IMR-90 (cell line): ENCODE results near the gene ADGRV1. TPM values are rescaled to one million over a fixed set of nuclear protein-coding genes. Genes with fewer than 3 reads are reported as not detected.

ENCODE experiments used
- ATAC-seq: fragments of 200-7000 bp; cut with Tn5 transposase; 2 replicates; pipeline ENCODE4 v1.9.1; 2020; ENCODE audit warnings: low read depth, mild to moderate bottlenecking, moderate library complexity
- BruUV-seq: library from RNA; stranded (reverse); fragments of 400-500 nt; replicated peaks from 2 replicates; lab custom pipeline; 2021; lab: Mats Ljungman, UMichigan
- CTCF ChIA-PET: fragments of 300-600 bp; formaldehyde crosslinking; extraction: SDS; loops from one replicate; lab custom pipeline; 2021; ENCODE audit warnings: antibody characterized with exemption; lab: Yijun Ruan, JAX
- POLR2A ChIA-PET: fragments of 300-600 bp; sonication (Branson Sonifier 250); formaldehyde crosslinking; loops from one replicate; lab custom pipeline; 2022; ENCODE audit warnings: antibody characterized with exemption; ENCODE audit not compliant: unreplicated experiment; lab: Charles Lee
- DNase-seq: peaks from one replicate; pipeline ENCODE4 v3.0.0; 2013
- H2AFZ ChIP-seq: replicated peaks from 2 replicates; pipeline ENCODE3; 2013; ENCODE audit warnings: low read length, mild to moderate bottlenecking; ENCODE audit not compliant: poor library complexity
- H2AK5ac ChIP-seq: 2 replicates; pipeline ENCODE4 v1.6.1; 2013; ENCODE audit warnings: low read depth, low read length, inconsistent platforms
- H2AK9ac ChIP-seq: replicated peaks from 2 replicates; pipeline ENCODE3; 2013; ENCODE audit warnings: mild to moderate bottlenecking, low read depth, low read length, moderate library complexity; ENCODE audit not compliant: poor library complexity
- H2BK120ac ChIP-seq: 2 replicates; pipeline ENCODE4 v1.6.1; 2013; ENCODE audit warnings: low read depth, low read length, inconsistent platforms
- H2BK15ac ChIP-seq: 3 replicates; pipeline ENCODE4 v1.6.1; 2013; ENCODE audit warnings: low read depth, low read length, inconsistent platforms
- H2BK20ac ChIP-seq: 2 replicates; pipeline ENCODE4 v1.6.1; 2013; ENCODE audit warnings: low read depth, mild to moderate bottlenecking, inconsistent platforms, low read length, moderate library complexity
- H2BK5ac ChIP-seq: 2 replicates; pipeline ENCODE4 v1.6.1; 2013; ENCODE audit warnings: mild to moderate bottlenecking, low read depth, low read length, inconsistent platforms; ENCODE audit not compliant: poor library complexity, severe bottlenecking
- H3K14ac ChIP-seq: replicated peaks from 2 replicates; pipeline ENCODE4 v1.6.1; 2013; ENCODE audit warnings: low read depth, low read length, inconsistent platforms
- H3K18ac ChIP-seq: 2 replicates; pipeline ENCODE4 v1.6.1; 2013; ENCODE audit warnings: low read depth, low read length, control low read depth
- H3K23ac ChIP-seq: 2 replicates; pipeline ENCODE4 v1.6.1; 2013; ENCODE audit warnings: low read depth, low read length, inconsistent platforms
- H3K27ac ChIP-seq: 2 replicates; pipeline ENCODE4 v1.5.1; 2013; ENCODE audit warnings: mild to moderate bottlenecking, control low read depth, low read length; ENCODE audit not compliant: insufficient read depth
- H3K27me3 ChIP-seq: 2 replicates; pipeline ENCODE4 v1.6.1; 2013; ENCODE audit warnings: low read length; ENCODE audit not compliant: control insufficient read depth, insufficient read depth
- H3K36me3 ChIP-seq: 2 replicates; pipeline ENCODE4 v1.6.1; 2013; ENCODE audit warnings: low read length, mixed read lengths; ENCODE audit not compliant: control insufficient read depth, insufficient read depth
- H3K4ac ChIP-seq: 2 replicates; pipeline ENCODE4 v1.6.1; 2013; ENCODE audit warnings: low read depth, low read length, inconsistent platforms
- H3K4me1 ChIP-seq: 2 replicates; pipeline ENCODE4 v1.6.1; 2013; ENCODE audit warnings: low read length, mixed read lengths; ENCODE audit not compliant: control insufficient read depth, insufficient read depth
- H3K4me2 ChIP-seq: 2 replicates; pipeline ENCODE4 v1.6.1; 2013; ENCODE audit warnings: low read depth, mild to moderate bottlenecking, control low read depth, low read length, moderate library complexity
- H3K4me3 ChIP-seq: 2 replicates; pipeline ENCODE4 v1.5.1; 2013; ENCODE audit warnings: low read depth, mild to moderate bottlenecking, control low read depth, low read length, moderate library complexity; ENCODE audit not compliant: insufficient read depth
- H3K56ac ChIP-seq: 2 replicates; pipeline ENCODE4 v1.6.1; 2013; ENCODE audit warnings: low read length, inconsistent platforms; ENCODE audit not compliant: insufficient read depth; ENCODE audit errors: extremely low read depth
- H3K79me1 ChIP-seq, 2 experiments: 2 replicates each; pipeline ENCODE4 v1.6.1; 2013; ENCODE audit warnings: low read length in 2 of 2, inconsistent platforms in 1 of 2, low read depth in 1 of 2
- H3K9ac ChIP-seq: 2 replicates; pipeline ENCODE4 v1.6.1; 2013; ENCODE audit warnings: low read depth, low read length, control low read depth
- H3K9me1 ChIP-seq: 2 replicates; pipeline ENCODE4 v1.6.1; 2013; ENCODE audit warnings: low read length, inconsistent platforms; ENCODE audit not compliant: insufficient read depth
- H3K9me3 ChIP-seq: 2 replicates; pipeline ENCODE4 v1.6.1; 2013; ENCODE audit warnings: low read length; ENCODE audit not compliant: control insufficient read depth, insufficient read depth
- H4K20me1 ChIP-seq: 2 replicates; pipeline ENCODE4 v1.6.1; 2013; ENCODE audit warnings: low read length, inconsistent platforms; ENCODE audit not compliant: insufficient read depth
- H4K5ac ChIP-seq: 2 replicates; pipeline ENCODE4 v1.6.1; 2013; ENCODE audit warnings: mild to moderate bottlenecking, low read depth, low read length, control low read depth
- H4K8ac ChIP-seq, 2 experiments: 2 replicates each; pipeline ENCODE4 v1.6.1; 2013; ENCODE audit warnings: low read depth in 2 of 2, low read length in 2 of 2, control low read depth in 1 of 2, inconsistent platforms in 1 of 2
- H4K91ac ChIP-seq: 2 replicates; pipeline ENCODE4 v1.6.1; 2013; ENCODE audit warnings: low read depth, low read length, inconsistent platforms; ENCODE audit not compliant: insufficient read depth
- BHLHE40 ChIP-seq: fragments of 150-350 bp; IDR thresholded peaks from 2 replicates; pipeline ENCODE4 v1.6.1; 2016; ENCODE audit warnings: mild to moderate bottlenecking, low read depth, low read length
- MXI1 ChIP-seq: IDR thresholded peaks from 2 replicates; pipeline ENCODE4 v1.6.1; 2012; ENCODE audit warnings: low read depth, mild to moderate bottlenecking, low read length, moderate library complexity, borderline replicate concordance
- POLR2A ChIP-seq: IDR thresholded peaks from 2 replicates; pipeline ENCODE4 v1.6.1; 2012; ENCODE audit warnings: mild to moderate bottlenecking, low read depth, low read length
- SMC3 ChIP-seq: fragments of 150-350 bp; IDR thresholded peaks from 2 replicates; pipeline ENCODE4 v1.6.1; 2016; ENCODE audit warnings: low read depth, mild to moderate bottlenecking, antibody characterized with exemption, low read length, moderate library complexity
- WGBS, 2 experiments: methylation state at CpG; one replicate each; pipeline versions ENCODE4 v1.1.5 to v1.1.7; 2013; ENCODE audit warnings: missing lambda C conversion rate in 2 of 2; ENCODE audit not compliant: insufficient read length in 1 of 2; ENCODE audit errors: extremely low coverage in 2 of 2; 5-methylcytosine and 5-hydroxymethylcytosine counted together
- dilution Hi-C: fragments of 300-500 bp; cut with HindIII; formaldehyde crosslinking; loops from one replicate; pipeline ENCODE4 v1.14.3; 2018; ENCODE audit warnings: low sequenced_read_pairs; ENCODE audit not compliant: unreplicated experiment
- in situ Hi-C: fragments of 300-500 bp; cut with MboI; formaldehyde crosslinking; loops from 3 replicates; pipeline ENCODE4 v1.14.3; 2019; ENCODE audit warnings: low sequenced_read_pairs, inconsistent platforms, mixed read lengths
- intact Hi-C: fragments of 100-400 bp; cut with micrococcal nuclease; formaldehyde crosslinking; loops from 2 replicates; pipeline ENCODE4 v1.10.0; 2022
- polyA plus RNA-seq, 3 experiments: library from polyadenylated mRNA; depleted of rRNA; stranded (reverse); fragments of >200 nt; gene quantifications; 2 replicates each; pipeline ENCODE4 v1.2.3, GENCODE V29; 2012; ENCODE audit warnings: low replicate concordance in 1 of 3
- total RNA-seq: library from RNA; depleted of rRNA; stranded (reverse); fragments of >200 nt; gene quantifications from 2 replicates; pipeline ENCODE4 v1.2.3, GENCODE V29; 2012
- TF ChIP-seq, protein P1 (sequence below): fragments of 150-350 bp; IDR thresholded peaks from 2 replicates; pipeline ENCODE4 v1.6.1; 2016; ENCODE audit warnings: low read depth, mild to moderate bottlenecking, low read length, moderate library complexity, borderline replicate concordance

The ADGRV1 gene
- total and polyA plus RNA-seq, 2 of the 4 experiments (the other 2 are of a cell fraction) = under 0.01 TPM; not detected in 1

DNA sequence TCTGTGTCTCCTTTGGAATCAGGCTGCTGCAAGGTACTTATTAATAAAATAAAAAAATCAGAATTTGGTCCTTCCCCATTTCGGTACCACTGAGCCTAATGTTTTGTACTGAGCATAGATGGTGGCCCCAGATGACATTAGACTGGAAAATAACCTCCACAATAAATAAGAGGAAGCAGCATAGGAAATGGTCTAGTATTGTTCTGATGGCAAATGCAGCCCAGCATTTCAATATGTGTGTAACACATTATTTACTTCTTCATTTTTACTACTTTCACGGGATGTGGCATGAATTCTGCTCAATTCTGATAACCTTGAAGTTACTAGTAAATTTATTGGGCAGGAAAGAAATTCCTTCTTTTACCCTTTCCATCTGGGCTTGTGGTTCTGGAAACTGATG, 295.6 kb downstream of the ADGRV1 start:
- Histone ChIP-seq H3K23ac (no peak overlapping the region), H3K4me1 (no peaks in the 10 kb centered on the region), H4K5ac (no peak overlapping the region), H2AK9ac (no peak overlapping the region), H3K36me3 (no peaks in the 10 kb centered on the region), H4K8ac (no peak overlapping the region), H2BK120ac (no peak overlapping the region), H2BK15ac (no peak overlapping the region), H3K14ac (no peak overlapping the region), H3K18ac (no peak overlapping the region), H3K27ac (no peak overlapping the region), H3K9me3 (no peaks in the 10 kb centered on the region), H4K20me1 (no peaks in the 10 kb centered on the region), H3K27me3 (no peaks in the 10 kb centered on the region), H4K91ac (no peak overlapping the region), H3K79me1 (no peaks in the 10 kb centered on the region), H3K4me2 (no peak overlapping the region), H2BK20ac (no peak overlapping the region), H2AK5ac (no peak overlapping the region), H3K9me1 (no peaks in the 10 kb centered on the region), H3K4ac (no peak overlapping the region), H2BK5ac (no peak overlapping the region), H3K4me3 (no peak overlapping the region), H2AFZ (no peak overlapping the region), H3K9ac (no peak overlapping the region), H3K56ac (no peak overlapping the region)
- ChIA-PET CTCF (no interaction called here), POLR2A (no interaction called here)
- intact Hi-C loops (no loop called here), dilution Hi-C loops (loop anchor here (25.0 kb wide), 1 partner anchor 558 kb away; no protein-coding TSS in a partner anchor), in situ Hi-C loops (no loop called here)
- TF ChIP-seq MXI1 = no peak
- no peak for TF ChIP-seq POLR2A
- TF ChIP-seq, protein P1, sequence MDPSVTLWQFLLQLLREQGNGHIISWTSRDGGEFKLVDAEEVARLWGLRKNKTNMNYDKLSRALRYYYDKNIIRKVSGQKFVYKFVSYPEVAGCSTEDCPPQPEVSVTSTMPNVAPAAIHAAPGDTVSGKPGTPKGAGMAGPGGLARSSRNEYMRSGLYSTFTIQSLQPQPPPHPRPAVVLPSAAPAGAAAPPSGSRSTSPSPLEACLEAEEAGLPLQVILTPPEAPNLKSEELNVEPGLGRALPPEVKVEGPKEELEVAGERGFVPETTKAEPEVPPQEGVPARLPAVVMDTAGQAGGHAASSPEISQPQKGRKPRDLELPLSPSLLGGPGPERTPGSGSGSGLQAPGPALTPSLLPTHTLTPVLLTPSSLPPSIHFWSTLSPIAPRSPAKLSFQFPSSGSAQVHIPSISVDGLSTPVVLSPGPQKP = no peak
- no peak for TF ChIP-seq BHLHE40
- no peak for TF ChIP-seq SMC3
- DNase-seq (no peak), ATAC-seq (no peak)
- BruUV-seq = no TSS peak
- no CpG with 5 or more reads among the region's 2 CpGs for WGBS, 2 experiments
